HS-27A (cell line): ENCODE measurements around the gene KIF3C.
A peak's percentile ranks its signal among the peaks of the same experiment; 100 is the strongest.

Source experiments
- DNase-seq: peaks from one replicate; pipeline ENCODE4 v3.0.0-alpha.2; 2012; ENCODE audit warnings: low read depth, missing footprints

KIF3C gene

DNA sequence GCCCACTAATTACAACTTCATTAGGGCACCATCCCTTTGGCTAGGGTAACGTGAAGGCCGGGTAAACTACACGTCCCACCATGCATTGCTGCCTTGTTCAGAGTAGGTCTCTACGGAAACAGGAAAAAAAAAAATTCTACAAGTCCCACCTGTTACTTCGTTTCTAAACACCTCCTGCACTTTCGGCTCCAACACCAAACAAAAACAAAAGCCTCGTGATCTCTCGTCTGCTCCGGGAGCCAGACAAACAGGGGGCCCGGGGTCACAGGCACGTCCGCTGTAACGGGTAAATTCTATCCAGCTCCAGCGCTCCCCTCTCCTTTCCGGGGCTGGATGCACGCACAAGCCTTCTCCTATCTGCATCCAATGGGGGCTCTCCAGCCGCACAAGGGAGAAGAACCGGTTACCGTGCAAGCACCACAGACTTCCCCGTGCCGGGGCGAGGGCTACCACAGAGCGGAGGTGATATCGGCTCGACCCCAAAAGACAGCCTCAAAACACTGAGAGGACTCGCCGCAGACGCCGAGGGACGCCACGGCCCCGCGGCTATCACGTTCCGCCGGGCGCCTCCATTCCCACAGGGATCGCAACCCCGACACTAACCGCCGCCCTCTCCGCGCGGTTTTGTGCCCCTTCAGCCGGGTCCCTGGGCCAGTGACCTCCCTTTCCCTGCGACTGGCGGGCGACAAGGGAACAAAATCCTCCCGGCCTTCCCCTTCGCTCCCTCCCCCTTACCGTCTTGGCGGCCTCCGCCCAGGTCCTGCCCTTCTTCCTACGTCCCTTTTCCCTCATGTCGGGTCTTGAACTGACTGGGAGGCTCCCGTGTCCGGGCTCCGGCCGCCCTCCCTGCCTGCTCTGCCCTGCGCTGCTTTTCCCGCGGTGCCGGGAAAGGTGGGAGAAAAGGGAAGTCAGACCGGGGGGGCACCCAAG lies 104.6 kb downstream of the KIF3C start:
- DNase-seq: peak; percentile 27
